GM23338 (cell line): Measurements from ENCODE around the gene TMEM209. TPM values are rescaled to one million over a fixed set of nuclear protein-coding genes. Genes with fewer than 3 reads are reported as not detected.

ENCODE experiments used
- ATAC-seq: fragments of 200-7000 bp; cut with Tn5 transposase; 3 replicates; pipeline ENCODE4 v1.9.1; 2020
- DNase-seq: peaks from one replicate; pipeline ENCODE4 v3.0.0-alpha.2; 2015; ENCODE audit warnings: low spot score
- H2AFZ ChIP-seq: fragments of 200-600 bp; sonication (generic); 2 replicates; pipeline ENCODE4 v1.8.0; 2016; ENCODE audit warnings: antibody characterized with exemption, mild to moderate bottlenecking, moderate library complexity
- H3F3A ChIP-seq: fragments of 200-600 bp; sonication (generic); replicated peaks from 2 replicates; pipeline ENCODE4 v1.8.0; 2017; ENCODE audit warnings: antibody characterized with exemption, mixed run types, low read depth
- H3K27ac ChIP-seq: fragments of 200-600 bp; sonication (generic); 2 replicates; pipeline ENCODE4 v1.6.1; 2016; ENCODE audit warnings: low read depth
- H3K27me3 ChIP-seq: fragments of 200-600 bp; sonication (generic); 2 replicates; pipeline ENCODE4 v1.8.0; 2016; ENCODE audit warnings: mild to moderate bottlenecking, mixed run types, moderate library complexity; ENCODE audit not compliant: insufficient read depth
- H3K36me3 ChIP-seq: fragments of 200-600 bp; sonication (generic); 2 replicates; pipeline ENCODE4 v1.8.0; 2016; ENCODE audit warnings: mild to moderate bottlenecking; ENCODE audit not compliant: insufficient read depth
- H3K4me1 ChIP-seq: fragments of 200-600 bp; sonication (generic); 2 replicates; pipeline ENCODE4 v1.8.0; 2016; ENCODE audit warnings: mild to moderate bottlenecking, moderate library complexity; ENCODE audit not compliant: insufficient read depth
- H3K4me2 ChIP-seq: fragments of 200-600 bp; sonication (generic); 2 replicates; pipeline ENCODE4 v1.7.1; 2017; ENCODE audit warnings: mixed run types
- H3K4me3 ChIP-seq: fragments of 200-600 bp; sonication (generic); 2 replicates; pipeline ENCODE4 v1.6.1; 2016; ENCODE audit warnings: mixed run types
- H3K79me2 ChIP-seq: fragments of 200-600 bp; sonication (generic); replicated peaks from 2 replicates; pipeline ENCODE4 v1.8.0; 2017; ENCODE audit warnings: mild to moderate bottlenecking; ENCODE audit not compliant: insufficient read depth
- H3K9me2 ChIP-seq: fragments of 200-600 bp; sonication (generic); 2 replicates; pipeline ENCODE4 v1.8.0; 2017; ENCODE audit not compliant: insufficient read depth
- H4K20me1 ChIP-seq: fragments of 200-600 bp; sonication (generic); replicated peaks from 2 replicates; pipeline ENCODE4 v1.8.0; 2017; ENCODE audit warnings: mild to moderate bottlenecking; ENCODE audit not compliant: insufficient read depth
- H3K27ac Mint-ChIP-seq: 2 replicates; pipeline ENCODE4 v1.8.0; 2020; ENCODE audit warnings: inconsistent platforms, mild to moderate bottlenecking, moderate library complexity, mixed read lengths
- H3K27me3 Mint-ChIP-seq: 3 replicates; pipeline ENCODE4 v1.8.0; 2022; ENCODE audit warnings: low read depth, mild to moderate bottlenecking, moderate library complexity, mixed read lengths, inconsistent platforms; ENCODE audit not compliant: insufficient read depth, poor library complexity
- H3K36me3 Mint-ChIP-seq: 3 replicates; pipeline ENCODE4 v1.8.0; 2021; ENCODE audit warnings: low read depth, mild to moderate bottlenecking, inconsistent platforms, moderate library complexity, mixed read lengths
- H3K4me1 Mint-ChIP-seq: 3 replicates; pipeline ENCODE4 v1.8.0; 2020; ENCODE audit warnings: mild to moderate bottlenecking, inconsistent platforms, mixed read lengths
- H3K4me3 Mint-ChIP-seq: 3 replicates; pipeline ENCODE4 v1.8.0; 2021; ENCODE audit warnings: moderate library complexity, mild to moderate bottlenecking, inconsistent platforms, mixed read lengths
- H3K9me3 Mint-ChIP-seq: 3 replicates; pipeline ENCODE4 v1.8.0; 2020; ENCODE audit warnings: moderate library complexity, mild to moderate bottlenecking, inconsistent platforms, mixed read lengths
- EZH2 ChIP-seq: fragments of 200-600 bp; sonication (generic); IDR thresholded peaks from one replicate; pipeline ENCODE4 v1.8.0; 2017; ENCODE audit warnings: antibody characterized with exemption, mild to moderate bottlenecking, low read depth; ENCODE audit not compliant: unreplicated experiment
- NANOG ChIP-seq: IDR thresholded peaks from 2 replicates; pipeline ENCODE4 v1.6.1; 2016; ENCODE audit warnings: antibody characterized with exemption, borderline replicate concordance
- ZNF114 ChIP-seq: fragments of 250-450 bp; sonication (Bioruptor Pico); IDR thresholded peaks from 2 replicates; pipeline ENCODE4 v1.5.0; 2020; ENCODE audit warnings: mild to moderate bottlenecking, moderate library complexity
- ZNF331 ChIP-seq: fragments of 250-450 bp; sonication (Bioruptor Pico); IDR thresholded peaks from 2 replicates; pipeline ENCODE4 v1.5.0; 2020; ENCODE audit warnings: low read depth, mild to moderate bottlenecking, moderate library complexity
- polyA plus RNA-seq: library from polyadenylated mRNA; unstranded; fragments of >200 nt; fragmentation: Nextera tagmentation; extraction: Ambion mirVana; gene quantifications from 2 replicates; pipeline ENCODE4 v1.2.1, GENCODE V29; 2016
- total RNA-seq: library from RNA; depleted of rRNA; stranded (reverse); fragments of >200 nt; shearing (Covaris generic); gene quantifications from 2 replicates; pipeline ENCODE4 v1.2.3, GENCODE V29; 2014
- TF ChIP-seq, protein P1 (sequence below): IDR thresholded peaks from one replicate; pipeline ENCODE4 v1.6.1; 2018; ENCODE audit warnings: antibody characterized with exemption; ENCODE audit not compliant: unreplicated experiment
- TF ChIP-seq, protein P2 (sequence below), 2 experiments: fragments of 200-600 bp in 1 of 2; sonication (generic) in 1 of 2; conservative IDR thresholded peaks; 2 replicates each; pipeline versions ENCODE4 v1.5.1 to v1.6.1; 2016 to 2017; ENCODE audit warnings: antibody characterized with exemption in 2 of 2, low read depth in 2 of 2, mild to moderate bottlenecking in 2 of 2, moderate library complexity in 1 of 2

Gene TMEM209
- total and polyA plus RNA-seq, 2 experiments from 2014 or later: 18.6 to 26.2 TPM

DNA sequence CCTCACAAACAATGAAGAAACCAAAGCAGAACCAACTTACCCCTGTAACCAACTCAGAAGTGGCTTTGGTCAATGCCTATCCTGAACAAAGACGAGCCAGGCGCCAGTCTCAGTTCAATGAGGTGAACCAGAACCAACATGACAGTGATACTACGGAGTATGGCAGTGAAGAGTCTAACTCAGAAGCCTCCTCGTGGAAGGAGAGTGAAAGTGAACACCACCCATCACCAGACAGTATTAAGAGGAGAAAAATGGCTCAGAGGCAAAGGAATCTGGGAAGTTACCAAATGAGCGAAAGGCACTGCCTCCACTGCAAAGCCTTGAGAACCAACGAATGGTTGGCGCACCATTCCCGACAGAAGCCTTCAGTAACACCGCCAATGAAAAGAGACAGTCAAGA, 10.8 kb upstream of the TMEM209 start (continued):
- TF ChIP-seq NANOG (no peak), EZH2 (no peak), ZNF114 (CRISPR knock-in tag) (no peak)
- TF ChIP-seq, protein P1, sequence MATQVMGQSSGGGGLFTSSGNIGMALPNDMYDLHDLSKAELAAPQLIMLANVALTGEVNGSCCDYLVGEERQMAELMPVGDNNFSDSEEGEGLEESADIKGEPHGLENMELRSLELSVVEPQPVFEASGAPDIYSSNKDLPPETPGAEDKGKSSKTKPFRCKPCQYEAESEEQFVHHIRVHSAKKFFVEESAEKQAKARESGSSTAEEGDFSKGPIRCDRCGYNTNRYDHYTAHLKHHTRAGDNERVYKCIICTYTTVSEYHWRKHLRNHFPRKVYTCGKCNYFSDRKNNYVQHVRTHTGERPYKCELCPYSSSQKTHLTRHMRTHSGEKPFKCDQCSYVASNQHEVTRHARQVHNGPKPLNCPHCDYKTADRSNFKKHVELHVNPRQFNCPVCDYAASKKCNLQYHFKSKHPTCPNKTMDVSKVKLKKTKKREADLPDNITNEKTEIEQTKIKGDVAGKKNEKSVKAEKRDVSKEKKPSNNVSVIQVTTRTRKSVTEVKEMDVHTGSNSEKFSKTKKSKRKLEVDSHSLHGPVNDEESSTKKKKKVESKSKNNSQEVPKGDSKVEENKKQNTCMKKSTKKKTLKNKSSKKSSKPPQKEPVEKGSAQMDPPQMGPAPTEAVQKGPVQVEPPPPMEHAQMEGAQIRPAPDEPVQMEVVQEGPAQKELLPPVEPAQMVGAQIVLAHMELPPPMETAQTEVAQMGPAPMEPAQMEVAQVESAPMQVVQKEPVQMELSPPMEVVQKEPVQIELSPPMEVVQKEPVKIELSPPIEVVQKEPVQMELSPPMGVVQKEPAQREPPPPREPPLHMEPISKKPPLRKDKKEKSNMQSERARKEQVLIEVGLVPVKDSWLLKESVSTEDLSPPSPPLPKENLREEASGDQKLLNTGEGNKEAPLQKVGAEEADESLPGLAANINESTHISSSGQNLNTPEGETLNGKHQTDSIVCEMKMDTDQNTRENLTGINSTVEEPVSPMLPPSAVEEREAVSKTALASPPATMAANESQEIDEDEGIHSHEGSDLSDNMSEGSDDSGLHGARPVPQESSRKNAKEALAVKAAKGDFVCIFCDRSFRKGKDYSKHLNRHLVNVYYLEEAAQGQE: no peak

DNA sequence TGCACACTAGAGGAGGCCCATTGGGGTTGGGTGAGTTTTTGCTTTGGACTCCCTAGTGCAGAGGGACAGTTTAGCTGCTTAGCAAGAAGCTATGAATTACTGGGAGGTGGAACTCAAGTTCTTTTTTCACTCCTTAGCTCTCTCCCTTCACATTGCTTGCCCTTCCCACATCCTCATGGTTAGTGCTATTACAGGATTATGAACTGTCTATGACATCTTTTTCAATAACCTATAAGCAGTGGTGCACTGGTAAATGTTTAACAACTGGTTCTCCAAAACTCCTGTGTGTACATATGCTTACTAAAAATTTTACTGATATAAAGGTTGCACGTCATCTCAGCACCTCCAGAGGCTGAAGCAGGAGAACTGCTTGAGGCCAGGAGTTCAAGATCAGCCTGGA, 8.6 kb upstream of the TMEM209 start:
- no peaks in the 10 kb centered on the region for H4K20me1 ChIP-seq
- no peaks in the 10 kb centered on the region for H3F3A ChIP-seq
- no peaks in the 10 kb centered on the region for H3K79me2 ChIP-seq
- DNase-seq: no peak
- no peaks in the 10 kb centered on the region for H3K36me3 ChIP-seq
- H3K4me1 ChIP-seq: no peaks in the 10 kb centered on the region
- no peak for ATAC-seq
- no peak overlapping the region for H3K4me2 ChIP-seq
- H3K9me2 ChIP-seq: no peaks in the 10 kb centered on the region
- no peak overlapping the region for H2AFZ ChIP-seq
- TF ChIP-seq, protein P2, sequence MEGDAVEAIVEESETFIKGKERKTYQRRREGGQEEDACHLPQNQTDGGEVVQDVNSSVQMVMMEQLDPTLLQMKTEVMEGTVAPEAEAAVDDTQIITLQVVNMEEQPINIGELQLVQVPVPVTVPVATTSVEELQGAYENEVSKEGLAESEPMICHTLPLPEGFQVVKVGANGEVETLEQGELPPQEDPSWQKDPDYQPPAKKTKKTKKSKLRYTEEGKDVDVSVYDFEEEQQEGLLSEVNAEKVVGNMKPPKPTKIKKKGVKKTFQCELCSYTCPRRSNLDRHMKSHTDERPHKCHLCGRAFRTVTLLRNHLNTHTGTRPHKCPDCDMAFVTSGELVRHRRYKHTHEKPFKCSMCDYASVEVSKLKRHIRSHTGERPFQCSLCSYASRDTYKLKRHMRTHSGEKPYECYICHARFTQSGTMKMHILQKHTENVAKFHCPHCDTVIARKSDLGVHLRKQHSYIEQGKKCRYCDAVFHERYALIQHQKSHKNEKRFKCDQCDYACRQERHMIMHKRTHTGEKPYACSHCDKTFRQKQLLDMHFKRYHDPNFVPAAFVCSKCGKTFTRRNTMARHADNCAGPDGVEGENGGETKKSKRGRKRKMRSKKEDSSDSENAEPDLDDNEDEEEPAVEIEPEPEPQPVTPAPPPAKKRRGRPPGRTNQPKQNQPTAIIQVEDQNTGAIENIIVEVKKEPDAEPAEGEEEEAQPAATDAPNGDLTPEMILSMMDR (conservative IDR thresholded peaks at IDR 0.05; ENCODE audit: low read depth in 2 of 2): no peak
- TF ChIP-seq, protein P1: no peak
- TF ChIP-seq NANOG (no peak), ZNF331 (CRISPR knock-in tag) (no peak)
- H3K27ac Mint-ChIP-seq: no peak overlapping the region
- H3K36me3 Mint-ChIP-seq: no peaks in the 10 kb centered on the region
- H3K9me3 Mint-ChIP-seq: no peaks in the 10 kb centered on the region
- H3K4me1 Mint-ChIP-seq: no peaks in the 10 kb centered on the region; the same call in 2 of the 3 replicates
- no peak overlapping the region for H3K4me3 Mint-ChIP-seq
- H3K27ac ChIP-seq: no peak overlapping the region
- H3K4me3 ChIP-seq: no peak overlapping the region
- no peaks in the 10 kb centered on the region for H3K27me3 ChIP-seq
- peaks cover 3% of the 10 kb centered on the region for H3K27me3 Mint-ChIP-seq
